HEK293 (cell line): Measurements from ENCODE around the gene VAT1.

Experiments used
- GLIS2 ChIP-seq: fragments of 450-650 bp; formaldehyde crosslinking; IDR thresholded peaks from 2 replicates; pipeline ENCODE4 v1.5.1; 2016; ENCODE audit warnings: missing biosample characterization, missing genetic modification characterization
- KLF10 ChIP-seq: fragments of 450-650 bp; IDR thresholded peaks from 2 replicates; pipeline ENCODE4 v1.5.1; 2018; ENCODE audit warnings: missing biosample characterization, mild to moderate bottlenecking, missing genetic modification characterization
- KLF9 ChIP-seq: fragments of 450-650 bp; formaldehyde crosslinking; IDR thresholded peaks from 2 replicates; pipeline ENCODE4 v1.5.1; 2016; ENCODE audit warnings: missing biosample characterization, missing genetic modification characterization, low read depth
- RBAK ChIP-seq: fragments of 450-650 bp; formaldehyde crosslinking; IDR thresholded peaks from 2 replicates; pipeline ENCODE4 v1.5.1; 2016; ENCODE audit warnings: missing biosample characterization, missing genetic modification characterization
- SP3 ChIP-seq: fragments of 450-650 bp; formaldehyde crosslinking; IDR thresholded peaks from 2 replicates; pipeline ENCODE4 v1.5.1; 2016; ENCODE audit warnings: missing biosample characterization, missing genetic modification characterization
- YY2 ChIP-seq: fragments of 450-650 bp; formaldehyde crosslinking; IDR thresholded peaks from 2 replicates; pipeline ENCODE4 v1.5.1; 2016; ENCODE audit warnings: missing biosample characterization, missing genetic modification characterization
- ZBTB21 ChIP-seq: fragments of 450-650 bp; formaldehyde crosslinking; IDR thresholded peaks from 2 replicates; pipeline ENCODE4 v1.5.1; 2017; ENCODE audit warnings: missing biosample characterization, missing genetic modification characterization
- ZBTB8A ChIP-seq: fragments of 450-650 bp; formaldehyde crosslinking; IDR thresholded peaks from 2 replicates; pipeline ENCODE4 v1.5.1; 2016; ENCODE audit warnings: missing biosample characterization, missing genetic modification characterization
- ZNF121 ChIP-seq: fragments of 450-650 bp; formaldehyde crosslinking; IDR thresholded peaks from 2 replicates; pipeline ENCODE4 v1.5.1; 2016; ENCODE audit warnings: missing biosample characterization, missing genetic modification characterization
- ZNF132 ChIP-seq: fragments of 450-650 bp; formaldehyde crosslinking; IDR thresholded peaks from 2 replicates; pipeline ENCODE4 v1.5.1; 2017; ENCODE audit warnings: missing biosample characterization, missing genetic modification characterization, borderline replicate concordance
- ZNF133 ChIP-seq: fragments of 450-650 bp; formaldehyde crosslinking; IDR thresholded peaks from 2 replicates; pipeline ENCODE4 v1.5.1; 2016; ENCODE audit warnings: missing biosample characterization, missing genetic modification characterization
- ZNF146 ChIP-seq: fragments of 450-650 bp; formaldehyde crosslinking; IDR thresholded peaks from 2 replicates; pipeline ENCODE4 v1.5.1; 2016; ENCODE audit warnings: missing biosample characterization, missing genetic modification characterization
- ZNF501 ChIP-seq: fragments of 450-650 bp; formaldehyde crosslinking; IDR thresholded peaks from 2 replicates; pipeline ENCODE4 v1.5.1; 2016; ENCODE audit warnings: missing biosample characterization, missing genetic modification characterization
- ZNF530 ChIP-seq: fragments of 450-650 bp; formaldehyde crosslinking; IDR thresholded peaks from 2 replicates; pipeline ENCODE4 v1.5.1; 2016; ENCODE audit warnings: low read depth, missing biosample characterization, missing genetic modification characterization
- ZNF558 ChIP-seq: fragments of 450-650 bp; formaldehyde crosslinking; IDR thresholded peaks from 2 replicates; pipeline ENCODE4 v1.5.1; 2016; ENCODE audit warnings: missing biosample characterization, missing genetic modification characterization
- ZNF571 ChIP-seq: fragments of 450-650 bp; formaldehyde crosslinking; IDR thresholded peaks from 2 replicates; pipeline ENCODE4 v1.5.0; 2017; ENCODE audit warnings: missing biosample characterization, missing genetic modification characterization
- ZNF600 ChIP-seq: fragments of 450-650 bp; formaldehyde crosslinking; IDR thresholded peaks from 2 replicates; pipeline ENCODE4 v1.5.1; 2016; ENCODE audit warnings: missing biosample characterization, missing genetic modification characterization
- ZNF624 ChIP-seq: fragments of 450-650 bp; formaldehyde crosslinking; IDR thresholded peaks from 2 replicates; pipeline ENCODE4 v1.5.1; 2017; ENCODE audit warnings: missing biosample characterization, missing genetic modification characterization
- ZNF654 ChIP-seq: fragments of 450-650 bp; formaldehyde crosslinking; IDR thresholded peaks from 2 replicates; pipeline ENCODE4 v1.5.1; 2016; ENCODE audit warnings: low read depth, missing biosample characterization, missing genetic modification characterization
- ZNF677 ChIP-seq: fragments of 450-650 bp; IDR thresholded peaks from 2 replicates; pipeline ENCODE4 v1.5.0; 2018; ENCODE audit warnings: missing biosample characterization, mild to moderate bottlenecking, missing genetic modification characterization, moderate library complexity
- ZNF747 ChIP-seq: fragments of 450-650 bp; formaldehyde crosslinking; IDR thresholded peaks from 2 replicates; pipeline ENCODE4 v1.5.1; 2016; ENCODE audit warnings: missing biosample characterization, missing genetic modification characterization
- ZNF768 ChIP-seq: fragments of 450-650 bp; formaldehyde crosslinking; IDR thresholded peaks from 2 replicates; pipeline ENCODE4 v1.5.1; 2018; ENCODE audit warnings: missing biosample characterization, mild to moderate bottlenecking, missing genetic modification characterization
- ZNF792 ChIP-seq: fragments of 450-650 bp; formaldehyde crosslinking; IDR thresholded peaks from 2 replicates; pipeline ENCODE4 v1.5.1; 2016; ENCODE audit warnings: missing biosample characterization, missing genetic modification characterization
- ZSCAN30 ChIP-seq: fragments of 450-650 bp; IDR thresholded peaks from 2 replicates; pipeline ENCODE4 v1.5.1; 2018; ENCODE audit warnings: missing biosample characterization, mild to moderate bottlenecking, missing genetic modification characterization, moderate library complexity
- ZXDB ChIP-seq: fragments of 450-650 bp; formaldehyde crosslinking; IDR thresholded peaks from 2 replicates; pipeline ENCODE4 v1.5.1; 2016; ENCODE audit warnings: missing biosample characterization, missing genetic modification characterization
- TF ChIP-seq, protein P1 (sequence below): fragments of 450-650 bp; formaldehyde crosslinking; IDR thresholded peaks from 2 replicates; pipeline ENCODE4 v1.5.1; 2016; ENCODE audit warnings: missing biosample characterization, missing genetic modification characterization
- TF ChIP-seq, protein P2 (sequence below): fragments of 450-650 bp; formaldehyde crosslinking; IDR thresholded peaks from 2 replicates; pipeline ENCODE4 v1.5.1; 2016; ENCODE audit warnings: missing biosample characterization, missing genetic modification characterization, low read depth
- TF ChIP-seq, protein P3 (sequence below): fragments of 450-650 bp; IDR thresholded peaks from 2 replicates; pipeline ENCODE4 v1.5.1; 2018; ENCODE audit warnings: missing biosample characterization, mild to moderate bottlenecking, missing genetic modification characterization
- TF ChIP-seq, protein P4 (sequence below): fragments of 450-650 bp; formaldehyde crosslinking; IDR thresholded peaks from 2 replicates; pipeline ENCODE4 v1.5.1; 2016; ENCODE audit warnings: missing biosample characterization, missing genetic modification characterization
- TF ChIP-seq, protein P5 (sequence below): fragments of 450-650 bp; formaldehyde crosslinking; IDR thresholded peaks from 2 replicates; pipeline ENCODE4 v1.5.1; 2016; ENCODE audit warnings: missing biosample characterization, missing genetic modification characterization
- TF ChIP-seq, protein P6 (sequence below): fragments of 450-650 bp; formaldehyde crosslinking; IDR thresholded peaks from 2 replicates; pipeline ENCODE4 v1.5.1; 2016; ENCODE audit warnings: missing biosample characterization, missing genetic modification characterization
- TF ChIP-seq, protein P7 (sequence below): fragments of 450-650 bp; formaldehyde crosslinking; IDR thresholded peaks from 2 replicates; pipeline ENCODE4; 2016; ENCODE audit warnings: missing biosample characterization, missing genetic modification characterization

The VAT1 gene

DNA sequence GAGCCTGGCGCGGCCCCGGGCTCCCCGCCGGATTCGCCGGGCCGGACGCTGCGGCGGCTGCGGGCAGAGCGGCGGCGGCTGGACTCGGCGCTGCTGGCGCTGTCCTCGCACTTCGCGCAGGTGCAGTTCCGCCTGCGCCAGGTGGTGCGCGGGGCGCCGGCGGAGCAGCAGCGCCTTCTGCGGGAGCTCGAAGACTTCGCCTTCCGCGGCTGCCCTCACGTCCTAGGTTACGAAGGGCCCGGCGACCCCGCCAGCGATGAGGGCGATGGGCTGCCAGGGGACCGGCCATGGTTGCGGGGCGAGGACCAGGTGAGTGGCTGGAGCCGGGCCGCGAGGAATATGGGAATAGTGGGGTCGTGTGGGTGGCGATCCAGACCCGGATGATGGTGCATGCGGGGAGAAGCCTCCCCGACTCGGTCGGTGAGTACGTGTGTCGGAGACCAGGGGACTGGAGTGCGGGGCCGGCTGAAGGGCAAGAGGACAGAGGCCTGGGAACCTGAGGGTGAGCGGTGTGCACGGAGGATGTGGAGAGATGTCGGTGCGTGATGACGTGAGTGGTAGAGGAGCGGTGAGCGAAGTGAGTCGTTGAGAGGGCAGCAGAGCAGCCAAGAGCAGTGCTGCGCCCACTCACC, 41.3 kb downstream of the VAT1 start (continued):
- TF ChIP-seq ZNF768 (tag by site-specific recombination) (no peak), ZNF624 (tag by site-specific recombination) (no peak), ZNF146 (tag by site-specific recombination) (no peak), RBAK (no peak), ZNF132 (tag by site-specific recombination) (no peak), YY2 (0 out of 2 replicates have a peak, but pooled peaks have one; percentile 15), ZXDB (tag by site-specific recombination) (no peak), KLF10 (tag by site-specific recombination) (no peak), ZSCAN30 (no peak), KLF9 (tag by site-specific recombination) (no peak), SP3 (tag by site-specific recombination) (no peak), ZNF133 (no peak), ZBTB21 (tag by site-specific recombination) (peak; percentile 61; the same call in 1 of the 2 replicates), ZNF600 (peak; percentile 95), GLIS2 (no peak), ZNF501 (tag by site-specific recombination) (peak; percentile 77), ZNF677 (tag by site-specific recombination) (no peak), ZBTB8A (tag by site-specific recombination) (0 out of 2 replicates have a peak, but pooled peaks have one; percentile 5), ZNF654 (no peak), ZNF558 (tag by site-specific recombination) (no peak), ZNF530 (no peak), ZNF121 (tag by site-specific recombination) (no peak), ZNF747 (tag by site-specific recombination) (no peak), ZNF792 (tag by site-specific recombination) (peak; percentile 43; the same call in 1 of the 2 replicates), ZNF571 (tag by site-specific recombination) (no peak)
- TF ChIP-seq, protein P1, sequence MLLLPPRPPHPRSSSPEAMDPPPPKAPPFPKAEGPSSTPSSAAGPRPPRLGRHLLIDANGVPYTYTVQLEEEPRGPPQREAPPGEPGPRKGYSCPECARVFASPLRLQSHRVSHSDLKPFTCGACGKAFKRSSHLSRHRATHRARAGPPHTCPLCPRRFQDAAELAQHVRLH (tag by site-specific recombination) = peak; percentile 90
- TF ChIP-seq, protein P2, sequence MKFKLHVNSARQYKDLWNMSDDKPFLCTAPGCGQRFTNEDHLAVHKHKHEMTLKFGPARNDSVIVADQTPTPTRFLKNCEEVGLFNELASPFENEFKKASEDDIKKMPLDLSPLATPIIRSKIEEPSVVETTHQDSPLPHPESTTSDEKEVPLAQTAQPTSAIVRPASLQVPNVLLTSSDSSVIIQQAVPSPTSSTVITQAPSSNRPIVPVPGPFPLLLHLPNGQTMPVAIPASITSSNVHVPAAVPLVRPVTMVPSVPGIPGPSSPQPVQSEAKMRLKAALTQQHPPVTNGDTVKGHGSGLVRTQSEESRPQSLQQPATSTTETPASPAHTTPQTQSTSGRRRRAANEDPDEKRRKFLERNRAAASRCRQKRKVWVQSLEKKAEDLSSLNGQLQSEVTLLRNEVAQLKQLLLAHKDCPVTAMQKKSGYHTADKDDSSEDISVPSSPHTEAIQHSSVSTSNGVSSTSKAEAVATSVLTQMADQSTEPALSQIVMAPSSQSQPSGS (tag by site-specific recombination) = peak; percentile 74
- TF ChIP-seq, protein P3, sequence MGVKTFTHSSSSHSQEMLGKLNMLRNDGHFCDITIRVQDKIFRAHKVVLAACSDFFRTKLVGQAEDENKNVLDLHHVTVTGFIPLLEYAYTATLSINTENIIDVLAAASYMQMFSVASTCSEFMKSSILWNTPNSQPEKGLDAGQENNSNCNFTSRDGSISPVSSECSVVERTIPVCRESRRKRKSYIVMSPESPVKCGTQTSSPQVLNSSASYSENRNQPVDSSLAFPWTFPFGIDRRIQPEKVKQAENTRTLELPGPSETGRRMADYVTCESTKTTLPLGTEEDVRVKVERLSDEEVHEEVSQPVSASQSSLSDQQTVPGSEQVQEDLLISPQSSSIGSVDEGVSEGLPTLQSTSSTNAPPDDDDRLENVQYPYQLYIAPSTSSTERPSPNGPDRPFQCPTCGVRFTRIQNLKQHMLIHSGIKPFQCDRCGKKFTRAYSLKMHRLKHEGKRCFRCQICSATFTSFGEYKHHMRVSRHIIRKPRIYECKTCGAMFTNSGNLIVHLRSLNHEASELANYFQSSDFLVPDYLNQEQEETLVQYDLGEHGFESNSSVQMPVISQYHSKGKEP = peak; percentile 41; the same call in 1 of the 2 replicates
- TF ChIP-seq, protein P4, sequence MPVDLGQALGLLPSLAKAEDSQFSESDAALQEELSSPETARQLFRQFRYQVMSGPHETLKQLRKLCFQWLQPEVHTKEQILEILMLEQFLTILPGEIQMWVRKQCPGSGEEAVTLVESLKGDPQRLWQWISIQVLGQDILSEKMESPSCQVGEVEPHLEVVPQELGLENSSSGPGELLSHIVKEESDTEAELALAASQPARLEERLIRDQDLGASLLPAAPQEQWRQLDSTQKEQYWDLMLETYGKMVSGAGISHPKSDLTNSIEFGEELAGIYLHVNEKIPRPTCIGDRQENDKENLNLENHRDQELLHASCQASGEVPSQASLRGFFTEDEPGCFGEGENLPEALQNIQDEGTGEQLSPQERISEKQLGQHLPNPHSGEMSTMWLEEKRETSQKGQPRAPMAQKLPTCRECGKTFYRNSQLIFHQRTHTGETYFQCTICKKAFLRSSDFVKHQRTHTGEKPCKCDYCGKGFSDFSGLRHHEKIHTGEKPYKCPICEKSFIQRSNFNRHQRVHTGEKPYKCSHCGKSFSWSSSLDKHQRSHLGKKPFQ (tag by site-specific recombination) = peak; percentile 71; the same call in 1 of the 2 replicates
- TF ChIP-seq, protein P5, sequence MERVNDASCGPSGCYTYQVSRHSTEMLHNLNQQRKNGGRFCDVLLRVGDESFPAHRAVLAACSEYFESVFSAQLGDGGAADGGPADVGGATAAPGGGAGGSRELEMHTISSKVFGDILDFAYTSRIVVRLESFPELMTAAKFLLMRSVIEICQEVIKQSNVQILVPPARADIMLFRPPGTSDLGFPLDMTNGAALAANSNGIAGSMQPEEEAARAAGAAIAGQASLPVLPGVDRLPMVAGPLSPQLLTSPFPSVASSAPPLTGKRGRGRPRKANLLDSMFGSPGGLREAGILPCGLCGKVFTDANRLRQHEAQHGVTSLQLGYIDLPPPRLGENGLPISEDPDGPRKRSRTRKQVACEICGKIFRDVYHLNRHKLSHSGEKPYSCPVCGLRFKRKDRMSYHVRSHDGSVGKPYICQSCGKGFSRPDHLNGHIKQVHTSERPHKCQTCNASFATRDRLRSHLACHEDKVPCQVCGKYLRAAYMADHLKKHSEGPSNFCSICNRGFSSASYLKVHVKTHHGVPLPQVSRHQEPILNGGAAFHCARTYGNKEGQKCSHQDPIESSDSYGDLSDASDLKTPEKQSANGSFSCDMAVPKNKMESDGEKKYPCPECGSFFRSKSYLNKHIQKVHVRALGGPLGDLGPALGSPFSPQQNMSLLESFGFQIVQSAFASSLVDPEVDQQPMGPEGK (tag by site-specific recombination) = peak; percentile 37
- TF ChIP-seq, protein P6, sequence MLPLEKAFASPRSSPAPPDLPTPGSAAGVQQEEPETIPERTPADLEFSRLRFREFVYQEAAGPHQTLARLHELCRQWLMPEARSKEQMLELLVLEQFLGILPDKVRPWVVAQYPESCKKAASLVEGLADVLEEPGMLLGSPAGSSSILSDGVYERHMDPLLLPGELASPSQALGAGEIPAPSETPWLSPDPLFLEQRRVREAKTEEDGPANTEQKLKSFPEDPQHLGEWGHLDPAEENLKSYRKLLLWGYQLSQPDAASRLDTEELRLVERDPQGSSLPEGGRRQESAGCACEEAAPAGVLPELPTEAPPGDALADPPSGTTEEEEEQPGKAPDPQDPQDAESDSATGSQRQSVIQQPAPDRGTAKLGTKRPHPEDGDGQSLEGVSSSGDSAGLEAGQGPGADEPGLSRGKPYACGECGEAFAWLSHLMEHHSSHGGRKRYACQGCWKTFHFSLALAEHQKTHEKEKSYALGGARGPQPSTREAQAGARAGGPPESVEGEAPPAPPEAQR (tag by site-specific recombination) = no peak
- TF ChIP-seq, protein P7, sequence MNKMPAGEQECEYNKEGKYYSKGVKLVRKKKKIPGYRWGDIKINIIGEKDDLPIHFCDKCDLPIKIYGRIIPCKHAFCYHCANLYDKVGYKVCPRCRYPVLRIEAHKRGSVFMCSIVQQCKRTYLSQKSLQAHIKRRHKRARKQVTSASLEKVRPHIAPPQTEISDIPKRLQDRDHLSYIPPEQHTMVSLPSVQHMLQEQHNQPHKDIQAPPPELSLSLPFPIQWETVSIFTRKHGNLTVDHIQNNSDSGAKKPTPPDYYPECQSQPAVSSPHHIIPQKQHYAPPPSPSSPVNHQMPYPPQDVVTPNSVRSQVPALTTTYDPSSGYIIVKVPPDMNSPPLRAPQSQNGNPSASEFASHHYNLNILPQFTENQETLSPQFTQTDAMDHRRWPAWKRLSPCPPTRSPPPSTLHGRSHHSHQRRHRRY (tag by site-specific recombination) = no peak
